ENCODE results near the gene ITPR1. TPM values are rescaled to one million over a fixed set of nuclear protein-coding genes. Genes with fewer than 3 reads are reported as not detected.

The ITPR1 gene
- total RNA-seq, 2 donors from 2014 or later, result 5.9 TPM

DNA sequence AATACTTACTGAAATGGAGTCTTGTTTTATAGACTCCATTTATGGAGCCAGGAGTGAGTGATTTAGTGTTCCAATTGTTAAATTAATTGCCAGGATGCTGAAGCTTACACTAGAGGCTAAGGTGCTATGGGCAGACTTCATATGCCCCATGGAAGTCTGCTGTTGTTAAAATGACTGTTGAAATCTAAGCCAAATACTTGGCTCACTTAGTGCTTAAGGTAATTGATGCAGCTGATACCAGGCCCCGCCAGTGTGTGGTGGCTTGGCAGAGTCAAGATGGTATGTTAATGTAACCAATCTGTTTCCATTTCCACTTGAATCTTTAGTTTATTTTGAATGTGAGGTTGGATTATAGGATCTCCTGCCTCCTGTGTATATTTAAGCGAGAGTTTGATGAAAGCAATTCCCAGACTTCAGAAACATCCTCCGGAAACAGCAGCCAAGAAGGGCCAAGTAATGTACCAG, 187.1 kb downstream of the ITPR1 start:
- DNase-seq, result no peak
- H3K4me3 ChIP-seq (ENCODE audit: low read length), result no peak overlapping the region
- Mint-ChIP-seq H3K4me3 (no peak overlapping the region), H3K4me1 (peaks cover 9% of the 10 kb centered on the region), H3K27ac (no peak overlapping the region), H3K9me3 (no peaks in the 10 kb centered on the region), H3K27me3 (ENCODE audit: insufficient read depth) (no peaks in the 10 kb centered on the region), H3K36me3 (ENCODE audit: low read depth) (no peaks in the 10 kb centered on the region)
- H3K36me3 ChIP-seq (ENCODE audit: control insufficient read depth, insufficient read depth, low read length), result no peaks in the 10 kb centered on the region
- no peaks in the 10 kb centered on the region for H3K9me3 ChIP-seq (ENCODE audit: control insufficient read depth, low read length)
- 96% methylated on average over 3 of the region's 3 CpGs; no CpG with 5 or more reads in 1 of the 2 experiments for WGBS, 2 experiments (ENCODE audit: insufficient coverage in 1 of 2, insufficient read length in 1 of 2)
- no peaks in the 10 kb centered on the region for H3K4me1 ChIP-seq (ENCODE audit: control insufficient read depth, insufficient read depth, low read length)
- TF ChIP-seq, protein P1, sequence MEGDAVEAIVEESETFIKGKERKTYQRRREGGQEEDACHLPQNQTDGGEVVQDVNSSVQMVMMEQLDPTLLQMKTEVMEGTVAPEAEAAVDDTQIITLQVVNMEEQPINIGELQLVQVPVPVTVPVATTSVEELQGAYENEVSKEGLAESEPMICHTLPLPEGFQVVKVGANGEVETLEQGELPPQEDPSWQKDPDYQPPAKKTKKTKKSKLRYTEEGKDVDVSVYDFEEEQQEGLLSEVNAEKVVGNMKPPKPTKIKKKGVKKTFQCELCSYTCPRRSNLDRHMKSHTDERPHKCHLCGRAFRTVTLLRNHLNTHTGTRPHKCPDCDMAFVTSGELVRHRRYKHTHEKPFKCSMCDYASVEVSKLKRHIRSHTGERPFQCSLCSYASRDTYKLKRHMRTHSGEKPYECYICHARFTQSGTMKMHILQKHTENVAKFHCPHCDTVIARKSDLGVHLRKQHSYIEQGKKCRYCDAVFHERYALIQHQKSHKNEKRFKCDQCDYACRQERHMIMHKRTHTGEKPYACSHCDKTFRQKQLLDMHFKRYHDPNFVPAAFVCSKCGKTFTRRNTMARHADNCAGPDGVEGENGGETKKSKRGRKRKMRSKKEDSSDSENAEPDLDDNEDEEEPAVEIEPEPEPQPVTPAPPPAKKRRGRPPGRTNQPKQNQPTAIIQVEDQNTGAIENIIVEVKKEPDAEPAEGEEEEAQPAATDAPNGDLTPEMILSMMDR (conservative IDR thresholded peaks at IDR 0.05), result no peak
- no peaks in the 10 kb centered on the region for H3K27me3 ChIP-seq (ENCODE audit: control insufficient read depth, insufficient read depth, low read length, poor library complexity, severe bottlenecking)
- H3K27ac ChIP-seq (ENCODE audit: low read depth, low read length), result no peak overlapping the region
- H3K9ac ChIP-seq (ENCODE audit: extremely low read depth, low read length, poor library complexity, severe bottlenecking), result no peak overlapping the region

DNA sequence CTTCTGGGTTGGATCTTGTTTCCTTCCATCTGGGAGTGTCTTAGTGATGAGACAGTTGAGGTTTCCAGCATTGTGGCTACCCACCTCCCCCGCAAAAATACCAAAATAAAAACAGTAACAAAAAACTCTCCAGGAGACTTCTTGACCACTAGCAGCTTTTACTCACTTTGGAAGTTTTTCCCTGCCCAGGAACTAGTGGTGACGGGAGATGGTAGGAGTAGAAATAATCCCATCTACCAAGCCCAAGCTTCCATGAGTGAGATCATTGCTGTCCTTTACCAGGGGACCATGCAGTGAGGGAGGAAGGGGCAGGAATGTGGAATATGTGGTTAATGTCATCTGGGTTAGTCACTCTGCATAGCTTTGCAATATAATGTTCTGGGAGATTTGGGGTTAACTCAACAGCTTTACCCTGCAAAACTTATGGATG, 187.7 kb downstream of the ITPR1 start:
- no peak overlapping the region for H3K27ac ChIP-seq (ENCODE audit: low read depth, low read length)
- WGBS, 2 experiments (ENCODE audit: insufficient coverage in 1 of 2, insufficient read length in 1 of 2), result 88 to 92% methylated on average over 1 to 2 of the region's 2 CpGs
- no peak for DNase-seq

GRCh38 chr3:4681301-4681700, 188.2 kb downstream of the ITPR1 start:
- no peak overlapping the region for H3K27ac Mint-ChIP-seq
- H3K4me3 Mint-ChIP-seq, result no peak overlapping the region
- no peak overlapping the region for H3K27ac ChIP-seq (ENCODE audit: low read depth, low read length)
- TF ChIP-seq, protein P1 (conservative IDR thresholded peaks at IDR 0.05), result no peak
- H3K4me3 ChIP-seq (ENCODE audit: low read length), result no peak overlapping the region
- no peaks in the 10 kb centered on the region for H3K36me3 Mint-ChIP-seq (ENCODE audit: low read depth)
- no peaks in the 10 kb centered on the region for H3K36me3 ChIP-seq (ENCODE audit: control insufficient read depth, insufficient read depth, low read length)
- H3K9me3 Mint-ChIP-seq, result no peaks in the 10 kb centered on the region
- no peaks in the 10 kb centered on the region for H3K9me3 ChIP-seq (ENCODE audit: control insufficient read depth, low read length)
- DNase-seq, result no peak
- no peaks in the 10 kb centered on the region for H3K27me3 ChIP-seq (ENCODE audit: control insufficient read depth, insufficient read depth, low read length, poor library complexity, severe bottlenecking)
- no peak overlapping the region for H3K9ac ChIP-seq (ENCODE audit: extremely low read depth, low read length, poor library complexity, severe bottlenecking)
- no peaks in the 10 kb centered on the region for H3K27me3 Mint-ChIP-seq (ENCODE audit: insufficient read depth)
- H3K4me1 ChIP-seq (ENCODE audit: control insufficient read depth, insufficient read depth, low read length), result no peaks in the 10 kb centered on the region
- H3K4me1 Mint-ChIP-seq, result peaks cover 9% of the 10 kb centered on the region

More for the DNA sequence above, 187.7 kb downstream of the ITPR1 start:
- H3K4me1 Mint-ChIP-seq, result peaks cover 9% of the 10 kb centered on the region
- Histone ChIP-seq H3K27me3 (ENCODE audit: control insufficient read depth, insufficient read depth, low read length, poor library complexity, severe bottlenecking) (no peaks in the 10 kb centered on the region), H3K4me1 (ENCODE audit: control insufficient read depth, insufficient read depth, low read length) (no peaks in the 10 kb centered on the region), H3K4me3 (ENCODE audit: low read length) (no peak overlapping the region), H3K9ac (ENCODE audit: extremely low read depth, low read length, poor library complexity, severe bottlenecking) (no peak overlapping the region), H3K36me3 (ENCODE audit: control insufficient read depth, insufficient read depth, low read length) (no peaks in the 10 kb centered on the region), H3K9me3 (ENCODE audit: control insufficient read depth, low read length) (no peaks in the 10 kb centered on the region)
- H3K27ac Mint-ChIP-seq, result no peak overlapping the region
- H3K9me3 Mint-ChIP-seq, result no peaks in the 10 kb centered on the region
- H3K27me3 Mint-ChIP-seq (ENCODE audit: insufficient read depth), result no peaks in the 10 kb centered on the region
- H3K4me3 Mint-ChIP-seq, result no peak overlapping the region
- no peaks in the 10 kb centered on the region for H3K36me3 Mint-ChIP-seq (ENCODE audit: low read depth)
- TF ChIP-seq, protein P1 (conservative IDR thresholded peaks at IDR 0.05), result no peak
